PC-9 (cell line): ENCODE data around the gene RBMS3. TPM values are rescaled to one million over a fixed set of nuclear protein-coding genes. Genes with fewer than 3 reads are reported as not detected.

Experiments
- BruUV-seq: library from RNA; stranded (reverse); fragments of 400-500 nt; replicated peaks from 2 replicates; lab custom pipeline; 2021; lab: Mats Ljungman, UMichigan
- CTCF ChIA-PET: fragments of 300-600 bp; sonication (Branson Sonifier 250); formaldehyde crosslinking; loops from one replicate; lab custom pipeline; 2022; ENCODE audit warnings: antibody characterized with exemption; lab: Charles Lee
- POLR2A ChIA-PET: fragments of 300-600 bp; sonication (Branson Sonifier 250); formaldehyde crosslinking; loops from one replicate; lab custom pipeline; 2022; ENCODE audit warnings: antibody characterized with exemption; ENCODE audit not compliant: unreplicated experiment; lab: Charles Lee
- DNase-seq, 2 experiments: peaks; one replicate each; pipeline versions ENCODE4 v3.0.0 to v3.0.0-alpha.2; 2015 to 2022; ENCODE audit warnings: mixed read lengths in 1 of 2
- H2AFZ ChIP-seq: fragments of 200-600 bp; sonication (generic); 2 replicates; pipeline ENCODE4 v1.8.1; 2017; ENCODE audit warnings: antibody characterized with exemption
- H3F3A ChIP-seq: fragments of 200-600 bp; sonication (generic); 2 replicates; pipeline ENCODE4 v1.8.1; 2017; ENCODE audit warnings: antibody characterized with exemption, mild to moderate bottlenecking, low read depth; ENCODE audit not compliant: insufficient read depth
- H3K27ac ChIP-seq: fragments of 200-600 bp; sonication (generic); 2 replicates; pipeline ENCODE4 v1.6.1; 2016; ENCODE audit warnings: mixed run types
- H3K27me3 ChIP-seq: fragments of 200-600 bp; sonication (generic); 2 replicates; pipeline ENCODE4 v1.6.1; 2016; ENCODE audit warnings: low read depth, mixed run types; ENCODE audit not compliant: insufficient read depth
- H3K36me3 ChIP-seq: fragments of 200-600 bp; sonication (generic); 2 replicates; pipeline ENCODE4 v1.6.1; 2016; ENCODE audit warnings: low read depth, mixed run types
- H3K4me1 ChIP-seq: fragments of 200-600 bp; sonication (generic); replicated peaks from 2 replicates; pipeline ENCODE4 v1.6.1; 2016; ENCODE audit warnings: mixed run types; ENCODE audit not compliant: insufficient read depth
- H3K4me2 ChIP-seq: fragments of 200-600 bp; sonication (generic); 2 replicates; pipeline ENCODE4 v1.6.1; 2017; ENCODE audit warnings: mixed run types
- H3K4me3 ChIP-seq: fragments of 200-600 bp; sonication (generic); 2 replicates; pipeline ENCODE4 v1.6.1; 2016; ENCODE audit warnings: mixed run types
- H3K79me2 ChIP-seq: fragments of 200-600 bp; sonication (generic); 2 replicates; pipeline ENCODE4 v1.6.1; 2017; ENCODE audit warnings: low read depth, mixed run types
- H3K9me2 ChIP-seq: fragments of 200-600 bp; sonication (generic); 2 replicates; pipeline ENCODE4 v1.8.1; 2017; ENCODE audit warnings: mild to moderate bottlenecking; ENCODE audit not compliant: insufficient read depth
- H3K9me3 ChIP-seq: fragments of 200-600 bp; sonication (generic); 2 replicates; pipeline ENCODE4 v1.8.1; 2016; ENCODE audit warnings: low read depth; ENCODE audit not compliant: insufficient read depth
- H4K20me1 ChIP-seq: fragments of 200-600 bp; sonication (generic); 2 replicates; pipeline ENCODE4 v1.8.1; 2017; ENCODE audit not compliant: insufficient read depth
- CTCF ChIP-seq: fragments of 200-600 bp; sonication (generic); conservative IDR thresholded peaks from 2 replicates; pipeline ENCODE4 v1.6.1; 2017; ENCODE audit warnings: mixed run types, antibody characterized with exemption, mild to moderate bottlenecking, moderate library complexity
- EZH2 ChIP-seq: fragments of 200-600 bp; sonication (generic); IDR thresholded peaks from 2 replicates; pipeline ENCODE4 v1.8.0; 2017; ENCODE audit warnings: antibody characterized with exemption, low read depth
- intact Hi-C: fragments of 100-400 bp; cut with micrococcal nuclease; formaldehyde crosslinking; loops from one replicate; pipeline ENCODE4 v1.10.0; 2022; ENCODE audit not compliant: unreplicated experiment
- total RNA-seq: library from RNA; stranded (reverse); gene quantifications from 2 replicates; pipeline ENCODE4 v1.2.3, GENCODE V29; 2021

The RBMS3 gene
- total RNA-seq, 1 experiment from 2014 or later, result 3.5 TPM

- Histone ChIP-seq H3K9me3 (no peaks in the 10 kb centered on the region), H3K27ac (no peak overlapping the region), H3K36me3 (no peaks in the 10 kb centered on the region), H3K9me2 (no peaks in the 10 kb centered on the region), H4K20me1 (no peaks in the 10 kb centered on the region), H3F3A (no peaks in the 10 kb centered on the region), H3K27me3 (no peaks in the 10 kb centered on the region), H3K4me1 (no peaks in the 10 kb centered on the region), H3K4me3 (no peak overlapping the region), H3K4me2 (no peak overlapping the region), H2AFZ (no peak overlapping the region), H3K79me2 (no peaks in the 10 kb centered on the region)
- ChIA-PET POLR2A (no interaction called here), CTCF (no interaction called here)
- intact Hi-C loops, result no loop called here
- TF ChIP-seq EZH2 (no peak), CTCF (no peak)
- no TSS peak for BruUV-seq
- DNase-seq, result no peak
These were observed 49.4 kb downstream of the RBMS3 start for GRCh38 chr3:29329986-29330890.

GRCh38 chr3:29331035-29331434 is 50.2 kb downstream of the RBMS3 start:
- Histone ChIP-seq H3K4me1 (no peaks in the 10 kb centered on the region), H4K20me1 (no peaks in the 10 kb centered on the region), H3K79me2 (no peaks in the 10 kb centered on the region), H3F3A (no peaks in the 10 kb centered on the region), H3K27ac (no peak overlapping the region), H3K4me2 (no peak overlapping the region), H3K9me3 (no peaks in the 10 kb centered on the region), H3K4me3 (no peak overlapping the region), H2AFZ (no peak overlapping the region), H3K9me2 (no peaks in the 10 kb centered on the region), H3K27me3 (no peaks in the 10 kb centered on the region), H3K36me3 (no peaks in the 10 kb centered on the region)
- POLR2A ChIA-PET, result no interaction called here
- no peak for DNase-seq
- intact Hi-C loops, result no loop called here
- BruUV-seq, result no TSS peak
- no peak for TF ChIP-seq EZH2
- TF ChIP-seq CTCF, result no peak
- CTCF ChIA-PET, result interaction anchor here (0.6 kb wide), 1 partner anchor 107 kb away, joined by 9 read pairs; no protein-coding TSS in a partner anchor

- Histone ChIP-seq H3K4me3 (no peak overlapping the region), H3K27ac (no peak overlapping the region), H2AFZ (no peak overlapping the region), H3K4me1 (no peaks in the 10 kb centered on the region), H3K9me3 (no peaks in the 10 kb centered on the region), H3K9me2 (no peaks in the 10 kb centered on the region), H3K79me2 (no peaks in the 10 kb centered on the region), H3K4me2 (no peak overlapping the region), H4K20me1 (no peaks in the 10 kb centered on the region), H3K36me3 (no peaks in the 10 kb centered on the region), H3F3A (no peaks in the 10 kb centered on the region), H3K27me3 (no peaks in the 10 kb centered on the region)
- no peak for TF ChIP-seq EZH2
- no peak for TF ChIP-seq CTCF
- DNase-seq, result no peak
- no TSS peak for BruUV-seq
- ChIA-PET CTCF (interaction anchor here (0.6 kb wide), 1 partner anchor 106 kb away, joined by 9 read pairs; no protein-coding TSS in a partner anchor), POLR2A (no interaction called here)
- intact Hi-C loops, result no loop called here
These were observed 50.8 kb downstream of the RBMS3 start for GRCh38 chr3:29331456-29332194.
